Keratinocyte (primary cell): Measurements from ENCODE around the gene LENG8. TPM values are rescaled to one million over a fixed set of nuclear protein-coding genes. Genes with fewer than 3 reads are reported as not detected.

ENCODE experiments used
- DNase-seq: peaks from one replicate; pipeline ENCODE4 v3.0.0-alpha.2; 2011; ENCODE audit warnings: low read depth, missing footprints, low spot score
- FAIRE-seq: peaks from 2 replicates; lab custom pipeline; 2011; peaks lifted over from hg19 to GRCh38; lab: Jason Lieb, UNC
- H2AFZ ChIP-seq: 2 replicates; pipeline ENCODE4 v1.6.0; 2012; ENCODE audit warnings: low read length, control low read depth, inconsistent platforms; ENCODE audit not compliant: control insufficient read depth
- H3K27ac ChIP-seq: 2 replicates; pipeline ENCODE4 v1.5.1; 2011; ENCODE audit warnings: low read length; ENCODE audit not compliant: control insufficient read depth, insufficient read depth
- H3K27me3 ChIP-seq: 3 replicates; pipeline ENCODE4 v1.6.0; 2011; ENCODE audit warnings: low read length; ENCODE audit not compliant: control insufficient read depth, insufficient read depth; ENCODE audit errors: extremely low read depth
- H3K36me3 ChIP-seq, 2 experiments: 2 replicates in 1 of 2; 3 replicates in 1 of 2; pipeline ENCODE4 v1.5.1; 2011; ENCODE audit warnings: low read length in 2 of 2, mild to moderate bottlenecking in 1 of 2; ENCODE audit not compliant: control insufficient read depth in 2 of 2, insufficient read depth in 2 of 2; ENCODE audit errors: extremely low read depth in 1 of 2
- H3K4me1 ChIP-seq: 3 replicates; pipeline ENCODE4 v1.5.1; 2011; ENCODE audit warnings: low read length; ENCODE audit not compliant: control insufficient read depth, insufficient read depth; ENCODE audit errors: extremely low read depth
- H3K4me2 ChIP-seq: 3 replicates; pipeline ENCODE4 v1.6.0; 2011; ENCODE audit warnings: low read depth, low read length; ENCODE audit not compliant: control insufficient read depth, insufficient read depth; ENCODE audit errors: extremely low read depth
- H3K4me3 ChIP-seq, 3 experiments: fragments of 200-600 bp in 1 of 3; sonication (generic) in 1 of 3; 2 replicates in 2 of 3; 3 replicates in 1 of 3; pipeline ENCODE4 v1.5.1; 2011 to 2016; ENCODE audit warnings: low read length in 3 of 3, mild to moderate bottlenecking in 3 of 3, control low read depth in 2 of 3, inconsistent platforms in 1 of 3, low read depth in 1 of 3, mixed read lengths in 1 of 3, mixed run types in 1 of 3, moderate library complexity in 1 of 3; ENCODE audit not compliant: control insufficient read depth in 2 of 3, insufficient read depth in 2 of 3; ENCODE audit errors: extremely low read depth in 1 of 3
- H3K79me2 ChIP-seq: 2 replicates; pipeline ENCODE4 v1.6.0; 2012; ENCODE audit warnings: low read length; ENCODE audit not compliant: control insufficient read depth, insufficient read depth
- H3K9ac ChIP-seq: 3 replicates; pipeline ENCODE4 v1.6.0; 2011; ENCODE audit warnings: low read length; ENCODE audit not compliant: control insufficient read depth, insufficient read depth; ENCODE audit errors: extremely low read depth
- H3K9me1 ChIP-seq: 3 replicates; pipeline ENCODE4 v1.6.0; 2011; ENCODE audit warnings: low read length; ENCODE audit not compliant: control insufficient read depth, insufficient read depth; ENCODE audit errors: extremely low read depth
- H3K9me3 ChIP-seq: 2 replicates; pipeline ENCODE4 v1.5.1; 2012; ENCODE audit warnings: low read depth, low read length; ENCODE audit not compliant: control insufficient read depth
- H4K20me1 ChIP-seq: 3 replicates; pipeline ENCODE4 v1.6.0; 2011; ENCODE audit warnings: low read length; ENCODE audit not compliant: control insufficient read depth, insufficient read depth; ENCODE audit errors: extremely low read depth
- CTCF ChIP-seq, 3 experiments: IDR thresholded peaks in 1 of 3; conservative IDR thresholded peaks in 1 of 3; optimal IDR thresholded peaks in 1 of 3; 2 replicates in 2 of 3; 3 replicates in 1 of 3; pipeline versions ENCODE3 to v1.5.1; 2011; ENCODE audit warnings: low read length in 3 of 3, mild to moderate bottlenecking in 3 of 3, moderate library complexity in 2 of 3, control low read depth in 1 of 3, inconsistent platforms in 1 of 3; ENCODE audit not compliant: insufficient read depth in 2 of 3; ENCODE audit errors: extremely low read depth in 1 of 3
- EZH2 ChIP-seq: IDR thresholded peaks from one replicate; pipeline ENCODE4 v1.6.1; 2012; ENCODE audit warnings: inconsistent platforms, mild to moderate bottlenecking, low read length, moderate library complexity
- dilution Hi-C: fragments of 300-500 bp; cut with MboI; formaldehyde crosslinking; loops from one replicate; pipeline ENCODE4 v1.7.0; 2020; ENCODE audit warnings: low sequenced_read_pairs; ENCODE audit not compliant: extremely low pct_ligation_motif_present
- polyA plus RNA-seq, 5 experiments: library from polyadenylated mRNA; depleted of rRNA in 3 of 5; stranded (reverse) in 3 of 5; stranded (forward) in 1 of 5; unstranded in 1 of 5; fragments of >200 nt; gene quantifications; 1 replicate in 1 of 5; 2 replicates in 3 of 5; 3 replicates in 1 of 5; pipeline versions ENCODE4 v1.2.1 to v1.2.3, GENCODE V29; 2011 to 2012; ENCODE audit warnings: missing spikeins in 2 of 5, low read depth in 1 of 5, low replicate concordance in 1 of 5

LENG8 gene
- polyA plus RNA-seq, 1 donor (not counting 4 experiments of a cell fraction or from before 2014, with no cell fraction given): 29.4 TPM

- Histone ChIP-seq H3K9ac (no peak overlapping the region), H4K20me1 (no peaks in the 10 kb centered on the region), H3K36me3 (no peaks in the 10 kb centered on the region), H2AFZ (no peak overlapping the region), H3K9me3 (no peaks in the 10 kb centered on the region), H3K4me3 (no peak overlapping the region), H3K27me3 (peaks cover 33% of the 10 kb centered on the region), H3K4me2 (no peak overlapping the region), H3K79me2 (no peaks in the 10 kb centered on the region), H3K4me1 (no peaks in the 10 kb centered on the region), H3K9me1 (no peaks in the 10 kb centered on the region), H3K27ac (no peak overlapping the region)
- DNase-seq: no peak
- FAIRE-seq: no peak
- TF ChIP-seq EZH2 (no peak), CTCF (optimal IDR thresholded peaks at IDR 0.05 in 1 of 3, IDR thresholded peaks at IDR 0.05 in 1 of 3, conservative IDR thresholded peaks at IDR 0.05 in 1 of 3; ENCODE audit: extremely low read depth in 1 of 3, insufficient read depth in 2 of 3, low read length in 3 of 3) (no peak)
- dilution Hi-C loops: no loop called here
These were observed 24.2 kb upstream of the LENG8 start for GRCh38 chr19:54424660-54425381.

DNA sequence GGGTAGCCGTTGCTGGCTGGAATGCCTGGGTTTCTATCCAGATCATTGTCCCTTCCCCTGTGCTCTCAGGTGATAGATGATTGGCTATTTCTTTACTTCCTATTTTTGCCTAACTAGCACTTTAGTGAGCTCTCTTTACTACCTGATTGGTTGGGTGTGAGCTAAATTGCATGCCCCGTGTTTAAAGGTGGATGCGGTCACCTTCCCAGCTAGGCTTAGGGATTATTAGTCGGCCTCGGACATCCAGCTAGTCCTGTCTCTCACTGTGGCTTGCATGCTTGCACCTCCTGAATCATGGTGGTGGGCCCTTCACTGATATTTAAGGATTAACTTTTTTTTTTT, 23.6 kb upstream of the LENG8 start:
- Histone ChIP-seq H3K9ac (no peak overlapping the region), H3K36me3 (no peaks in the 10 kb centered on the region), H3K27me3 (peaks cover 33% of the 10 kb centered on the region), H3K4me1 (no peaks in the 10 kb centered on the region), H4K20me1 (no peaks in the 10 kb centered on the region), H3K79me2 (no peaks in the 10 kb centered on the region), H3K4me2 (no peak overlapping the region), H2AFZ (no peak overlapping the region), H3K4me3 (no peak overlapping the region), H3K9me1 (no peaks in the 10 kb centered on the region), H3K27ac (no peak overlapping the region), H3K9me3 (no peaks in the 10 kb centered on the region)
- DNase-seq (no peak), FAIRE-seq (no peak)
- dilution Hi-C loops: no loop called here
- TF ChIP-seq EZH2: no peak
- no peak for TF ChIP-seq CTCF (optimal IDR thresholded peaks at IDR 0.05 in 1 of 3, IDR thresholded peaks at IDR 0.05 in 1 of 3, conservative IDR thresholded peaks at IDR 0.05 in 1 of 3; ENCODE audit: extremely low read depth in 1 of 3, insufficient read depth in 2 of 3, low read length in 3 of 3)
